Right lobe of liver (tissue), 4 donors: ENCODE results near the gene CYP4A22.

ENCODE experiments used
- CTCF ChIP-seq, 4 donors: fragments of 200-600 bp in 3 of 4; fragments of 450-650 bp in 1 of 4; IDR thresholded peaks; one replicate each; pipeline versions ENCODE4 v1.5.1 to v1.8.0; 2016 to 2022; ENCODE audit warnings: antibody characterized with exemption in 4 of 4, mild to moderate bottlenecking in 2 of 4
- POLR2A ChIP-seq: fragments of 450-650 bp; IDR thresholded peaks from one replicate; pipeline ENCODE4 v1.6.1; 2017; ENCODE audit warnings: antibody characterized with exemption, mild to moderate bottlenecking
- donor health status: DM: no; HTN: no; CAD: no.
- donor health status: DM: no; HTN: no; CAD: no.
- donor health status: DM: no; HTN: yes; CAD: no.

DNA sequence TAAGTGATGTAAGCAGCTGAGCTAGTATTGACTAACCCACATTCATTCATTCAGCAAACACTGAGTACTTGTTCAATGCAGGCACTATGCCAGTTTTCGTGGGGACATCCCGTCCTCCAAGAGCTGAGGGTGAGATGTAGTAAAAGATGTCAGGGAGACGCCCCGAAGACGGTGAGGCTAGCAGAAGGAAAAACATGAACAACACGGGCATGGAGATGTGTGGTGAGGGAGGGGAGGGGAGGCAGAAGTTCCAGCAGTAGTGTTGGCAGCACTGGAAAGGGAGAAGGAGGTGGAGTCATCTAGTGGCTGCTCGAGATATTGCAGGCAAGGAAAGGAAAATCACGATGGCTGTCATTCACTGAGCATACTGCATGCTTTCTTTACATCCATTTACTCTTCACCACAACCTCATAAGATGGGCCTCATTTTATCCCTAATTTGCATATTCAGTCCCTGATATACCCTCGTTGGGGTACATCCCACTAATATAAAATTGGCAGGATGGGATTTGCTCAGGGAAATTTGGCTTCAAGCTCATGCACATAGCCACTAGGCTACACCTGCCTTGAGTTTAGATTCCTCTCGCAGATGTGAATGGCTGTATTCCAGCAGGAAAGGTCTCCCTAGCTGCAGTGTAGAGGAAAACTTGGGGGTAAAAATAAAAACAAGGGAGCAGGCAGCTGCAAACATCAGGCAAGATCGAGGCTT lies 38.1 kb downstream of the CYP4A22 start:
- peak; percentile 94 to 97 (median 96) for TF ChIP-seq CTCF (IDR thresholded peaks at IDR 0.05)
- TF ChIP-seq POLR2A, result no peak
